GM20000 (cell line): Measurements from ENCODE around the gene TRAF5.

Source experiments
- DNase-seq: peaks from one replicate; pipeline ENCODE4 v3.0.0; 2012; ENCODE audit warnings: low spot score
- TF ChIP-seq, protein P1 (sequence below): IDR thresholded peaks from 2 replicates; pipeline ENCODE4 v1.5.1; 2012; ENCODE audit warnings: mild to moderate bottlenecking, control low read depth; ENCODE audit errors: extremely low read depth, missing control alignments

TRAF5 gene, protein sequence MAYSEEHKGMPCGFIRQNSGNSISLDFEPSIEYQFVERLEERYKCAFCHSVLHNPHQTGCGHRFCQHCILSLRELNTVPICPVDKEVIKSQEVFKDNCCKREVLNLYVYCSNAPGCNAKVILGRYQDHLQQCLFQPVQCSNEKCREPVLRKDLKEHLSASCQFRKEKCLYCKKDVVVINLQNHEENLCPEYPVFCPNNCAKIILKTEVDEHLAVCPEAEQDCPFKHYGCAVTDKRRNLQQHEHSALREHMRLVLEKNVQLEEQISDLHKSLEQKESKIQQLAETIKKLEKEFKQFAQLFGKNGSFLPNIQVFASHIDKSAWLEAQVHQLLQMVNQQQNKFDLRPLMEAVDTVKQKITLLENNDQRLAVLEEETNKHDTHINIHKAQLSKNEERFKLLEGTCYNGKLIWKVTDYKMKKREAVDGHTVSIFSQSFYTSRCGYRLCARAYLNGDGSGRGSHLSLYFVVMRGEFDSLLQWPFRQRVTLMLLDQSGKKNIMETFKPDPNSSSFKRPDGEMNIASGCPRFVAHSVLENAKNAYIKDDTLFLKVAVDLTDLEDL

DNA sequence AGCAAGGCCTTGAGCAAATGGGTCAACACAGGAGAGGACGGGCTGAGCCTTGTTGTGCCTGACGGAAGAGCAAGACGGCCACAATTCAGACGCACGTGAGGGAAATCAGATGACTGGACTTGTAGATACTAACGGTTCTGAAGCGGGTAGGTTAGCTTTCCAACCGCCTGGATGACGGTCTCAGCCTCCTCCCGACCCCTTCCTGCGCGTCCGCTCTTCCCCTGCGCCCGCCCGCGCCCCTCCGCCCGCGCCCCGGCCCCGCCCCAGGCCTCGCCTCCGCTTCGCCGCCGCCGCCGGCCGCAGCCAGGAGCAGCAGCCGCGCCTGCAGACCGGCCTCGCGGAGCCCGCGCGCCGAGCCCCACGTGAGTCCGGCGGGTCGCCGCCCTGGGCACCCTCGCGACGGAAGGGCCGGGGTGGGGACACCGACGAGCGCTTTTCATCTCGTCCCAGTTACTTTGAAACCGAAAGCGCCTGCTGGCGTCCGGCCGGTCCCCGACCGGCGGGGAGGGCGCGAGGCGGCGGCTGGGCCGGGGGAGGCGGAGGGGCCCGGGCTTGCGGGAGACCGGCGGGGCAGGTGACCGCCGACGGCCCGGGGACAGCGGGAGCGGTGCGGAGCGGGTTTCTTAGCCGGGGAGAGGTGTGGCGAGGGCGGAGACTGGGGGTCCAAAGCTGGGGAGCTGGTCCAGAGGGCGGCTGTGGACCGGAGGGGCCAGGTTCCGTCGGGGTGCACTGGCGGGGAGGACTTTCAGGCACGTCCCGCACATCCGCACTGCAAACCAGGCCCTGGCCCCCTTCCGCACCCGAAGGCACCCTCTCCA, at the start of gene TRAF5:
TSS of gene TRAF5 (plus strand) at position 306 of the 818 bp plus-strand sequence. CDS start 26,407 bp downstream, outside the sequence.
- TF ChIP-seq, protein P1, sequence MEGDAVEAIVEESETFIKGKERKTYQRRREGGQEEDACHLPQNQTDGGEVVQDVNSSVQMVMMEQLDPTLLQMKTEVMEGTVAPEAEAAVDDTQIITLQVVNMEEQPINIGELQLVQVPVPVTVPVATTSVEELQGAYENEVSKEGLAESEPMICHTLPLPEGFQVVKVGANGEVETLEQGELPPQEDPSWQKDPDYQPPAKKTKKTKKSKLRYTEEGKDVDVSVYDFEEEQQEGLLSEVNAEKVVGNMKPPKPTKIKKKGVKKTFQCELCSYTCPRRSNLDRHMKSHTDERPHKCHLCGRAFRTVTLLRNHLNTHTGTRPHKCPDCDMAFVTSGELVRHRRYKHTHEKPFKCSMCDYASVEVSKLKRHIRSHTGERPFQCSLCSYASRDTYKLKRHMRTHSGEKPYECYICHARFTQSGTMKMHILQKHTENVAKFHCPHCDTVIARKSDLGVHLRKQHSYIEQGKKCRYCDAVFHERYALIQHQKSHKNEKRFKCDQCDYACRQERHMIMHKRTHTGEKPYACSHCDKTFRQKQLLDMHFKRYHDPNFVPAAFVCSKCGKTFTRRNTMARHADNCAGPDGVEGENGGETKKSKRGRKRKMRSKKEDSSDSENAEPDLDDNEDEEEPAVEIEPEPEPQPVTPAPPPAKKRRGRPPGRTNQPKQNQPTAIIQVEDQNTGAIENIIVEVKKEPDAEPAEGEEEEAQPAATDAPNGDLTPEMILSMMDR: no peak
- DNase-seq: peak; percentile 84

DNA sequence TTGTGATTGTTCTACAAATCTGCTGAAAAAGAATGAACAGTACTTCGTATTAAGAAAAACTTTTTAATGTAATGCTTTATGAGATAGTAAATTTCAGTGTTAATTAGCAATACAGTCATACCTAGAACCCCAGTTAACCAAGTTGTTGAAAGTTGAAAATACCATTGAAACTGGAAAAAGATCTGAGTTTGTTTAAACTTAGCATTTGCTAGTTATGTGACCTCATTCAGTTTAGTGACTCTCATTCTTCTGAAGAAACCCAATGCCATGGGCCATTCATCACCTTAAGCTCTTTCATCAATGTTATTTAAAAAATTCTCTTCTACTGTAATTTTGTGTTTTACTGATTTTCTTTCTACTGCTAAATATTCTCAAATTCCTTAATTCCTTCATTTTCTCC, 47.3 kb upstream of the TRAF5 start:
- no peak for DNase-seq
- TF ChIP-seq, protein P1: no peak

DNA sequence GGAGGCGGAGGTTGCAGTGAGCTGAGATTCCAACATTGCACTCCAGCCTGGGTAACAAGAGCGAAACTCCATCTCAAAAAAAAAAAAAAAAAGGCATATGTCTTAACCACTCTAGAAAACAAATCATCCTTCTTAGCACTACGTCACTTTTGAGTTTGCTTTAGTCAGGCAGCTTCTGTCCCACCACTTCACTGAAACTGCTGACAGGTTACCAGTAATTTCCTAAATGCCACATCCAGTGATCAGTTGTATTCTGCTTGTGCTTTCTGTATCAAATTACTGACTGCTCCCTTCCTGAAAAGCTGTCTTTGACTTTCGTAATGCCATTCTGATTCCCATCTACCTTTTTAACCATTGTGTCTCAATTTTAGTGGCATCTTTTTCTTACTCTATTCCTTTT, 45.7 kb upstream of the TRAF5 start:
- TF ChIP-seq, protein P1: no peak
- no peak for DNase-seq

DNA sequence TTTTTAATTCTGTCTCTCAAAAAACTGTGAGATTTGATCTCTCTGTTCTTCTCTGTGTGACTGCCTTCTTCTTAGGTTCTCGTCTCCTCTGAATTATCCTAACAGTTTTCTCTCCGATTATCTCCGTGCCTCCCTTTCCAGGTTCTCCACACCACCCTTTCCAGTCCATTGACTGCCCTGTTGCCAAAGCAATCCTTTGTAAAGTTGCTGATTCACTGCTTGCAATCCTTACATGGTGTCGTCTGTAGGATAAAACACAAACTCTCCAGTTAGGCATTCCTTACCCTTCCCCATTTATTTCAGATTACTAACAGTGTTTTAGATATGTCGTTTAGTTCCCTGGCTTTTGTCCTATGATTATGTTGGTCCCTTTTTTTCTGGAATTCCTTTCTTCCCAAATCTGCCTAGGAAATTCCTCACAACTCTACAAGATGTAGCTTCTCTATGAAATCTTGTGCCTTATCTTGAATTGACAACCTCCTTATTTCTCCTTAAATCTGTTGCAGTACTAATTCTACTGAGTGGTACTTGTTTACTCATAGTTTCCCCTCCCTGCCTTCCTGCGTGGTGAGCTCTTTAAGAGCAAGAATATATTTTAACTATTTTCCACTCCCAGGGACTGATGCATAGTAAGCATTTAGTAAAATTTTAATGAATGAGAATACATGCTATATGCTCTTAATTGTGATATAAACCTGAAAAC, 45.2 kb upstream of the TRAF5 start:
- no peak for DNase-seq
- TF ChIP-seq, protein P1: no peak

DNA sequence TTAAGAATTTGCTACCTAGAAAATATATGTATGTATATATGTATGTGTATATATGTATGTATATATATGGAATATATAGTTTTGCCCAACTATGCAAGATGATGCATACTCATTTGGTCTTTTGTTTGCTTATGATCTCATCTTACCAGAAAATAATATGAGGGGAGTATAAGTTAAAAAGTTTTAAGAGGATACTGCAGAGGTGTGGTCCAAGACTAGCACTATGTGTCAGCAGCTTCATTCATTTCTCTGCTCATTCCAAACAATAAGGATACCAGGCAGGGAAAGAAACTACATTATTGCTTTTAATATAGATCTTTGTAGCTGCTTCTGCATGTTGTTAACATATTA, 44.6 kb upstream of the TRAF5 start:
- no peak for DNase-seq
- TF ChIP-seq, protein P1: no peak

DNA sequence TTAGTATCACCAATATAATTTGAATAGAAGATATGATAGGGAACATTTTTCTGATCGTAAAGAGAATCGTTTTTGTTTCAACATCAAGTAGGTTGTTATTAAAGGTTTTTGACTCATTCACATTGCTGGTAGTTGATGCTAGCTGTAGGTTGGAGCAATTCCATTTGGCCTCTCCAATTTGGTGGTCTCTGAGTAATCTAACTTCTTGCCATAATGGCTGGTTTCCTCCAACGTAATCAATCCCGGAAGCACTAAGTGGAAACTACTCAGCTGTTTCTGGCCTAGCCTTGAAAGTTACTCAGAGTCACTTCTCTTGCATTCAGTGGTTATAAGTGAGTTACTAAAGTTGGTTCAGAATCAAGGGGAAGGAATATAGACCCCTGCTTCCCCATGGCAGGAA, 41.4 kb upstream of the TRAF5 start:
- DNase-seq: no peak

More for the DNA sequence above, 41.4 kb upstream of the TRAF5 start:
- TF ChIP-seq, protein P1: no peak
